ENCODE measurements around the gene XRCC1. TPM values are rescaled to one million over a fixed set of nuclear protein-coding genes. Genes with fewer than 3 reads are reported as not detected.
A peak's percentile ranks its signal among the peaks of the same experiment; 100 is the strongest.

The XRCC1 gene
- total and polyA plus RNA-seq, 9 of the 15 experiments (the other 6 are each of a cell fraction or from before 2014, with no cell fraction given), result 1.5 to 36.9 (median 24.9) TPM

- TF ChIP-seq CHD4 (IDR thresholded peaks at IDR 0.05; ENCODE audit: insufficient read depth, insufficient replicate concordance, low read depth, low read length, poor library complexity, severe bottlenecking) (no peak), USF1 (CRISPR knock-in tag; IDR thresholded peaks at IDR 0.05) (no peak), HDAC2 (IDR thresholded peaks at IDR 0.05) (0 out of 2 replicates have a peak, but pooled peaks have one; percentile 23), TAL1 (IDR thresholded peaks at IDR 0.05) (0 out of 2 replicates have a peak, but pooled peaks have one; percentile 29), KDM1A (IDR thresholded peaks at IDR 0.05) (peak; percentile 65 to 86; a peak in 3 of 4 replicates), LARP7 (IDR thresholded peaks at IDR 0.05) (no peak), ZBTB40 (IDR thresholded peaks at IDR 0.05) (peak; percentile 87), ZBTB40 (CRISPR knock-in tag; IDR thresholded peaks at IDR 0.05) (peak; percentile 82), ZNF184 (CRISPR knock-in tag; IDR thresholded peaks at IDR 0.05) (no peak), KLF10 (CRISPR knock-in tag; IDR thresholded peaks at IDR 0.05) (no peak), HNRNPH1 (optimal IDR thresholded peaks at IDR 0.05; ENCODE audit: low read depth, low read length) (no peak), CBFA2T2 (conservative IDR thresholded peaks at IDR 0.05) (peak; percentile 13; the same call in 1 of the 2 replicates), SMARCA5 (IDR thresholded peaks at IDR 0.05) (peak; percentile 80), ADNP (tag; IDR thresholded peaks at IDR 0.05) (peak; percentile 90), BDP1 (IDR thresholded peaks at IDR 0.05; ENCODE audit: insufficient read depth, insufficient read length) (no peak), ARNT (IDR thresholded peaks at IDR 0.05) (no peak), RBM25 (IDR thresholded peaks at IDR 0.05; ENCODE audit: low read depth, low read length, severe bottlenecking) (peak; percentile 86), ZNF23 (CRISPR knock-in tag; IDR thresholded peaks at IDR 0.05) (no peak)
- TF ChIP-seq, protein P1, sequence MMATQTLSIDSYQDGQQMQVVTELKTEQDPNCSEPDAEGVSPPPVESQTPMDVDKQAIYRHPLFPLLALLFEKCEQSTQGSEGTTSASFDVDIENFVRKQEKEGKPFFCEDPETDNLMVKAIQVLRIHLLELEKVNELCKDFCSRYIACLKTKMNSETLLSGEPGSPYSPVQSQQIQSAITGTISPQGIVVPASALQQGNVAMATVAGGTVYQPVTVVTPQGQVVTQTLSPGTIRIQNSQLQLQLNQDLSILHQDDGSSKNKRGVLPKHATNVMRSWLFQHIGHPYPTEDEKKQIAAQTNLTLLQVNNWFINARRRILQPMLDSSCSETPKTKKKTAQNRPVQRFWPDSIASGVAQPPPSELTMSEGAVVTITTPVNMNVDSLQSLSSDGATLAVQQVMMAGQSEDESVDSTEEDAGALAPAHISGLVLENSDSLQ (IDR thresholded peaks at IDR 0.05), result 0 out of 2 replicates have a peak, but pooled peaks have one; percentile 13
Observed at GRCh38 chr19:43561139-43561970, 14.0 kb downstream of the XRCC1 start (continued).
